NCI-H460 (cell line): Measurements from ENCODE around the gene TAGLN2. TPM values are rescaled to one million over a fixed set of nuclear protein-coding genes. Genes with fewer than 3 reads are reported as not detected.

Experiments
- DNase-seq: peaks from one replicate; pipeline ENCODE4 v3.0.0-alpha.2; 2016; ENCODE audit warnings: low read depth; ENCODE audit errors: extremely low read depth
- polyA plus RNA-seq: library from polyadenylated mRNA; depleted of rRNA; stranded (reverse); fragments of >200 nt; gene quantifications from 2 replicates; pipeline ENCODE4 v1.2.3, GENCODE V29; 2014; cell fraction: nucleus; rRNA removed
- total RNA-seq: library from RNA; depleted of rRNA; stranded (reverse); fragments of >200 nt; shearing (Covaris generic); gene quantifications from 2 replicates; pipeline ENCODE4 v1.2.3, GENCODE V29; 2014; rRNA removed

The TAGLN2 gene
- 137 and 138 TPM in 2 replicates for total RNA-seq
- 114 TPM in 2 replicates for polyA plus RNA-seq

- peak; percentile 83 for DNase-seq
Observed at GRCh38 chr1:159924791-159925718, at the start of gene TAGLN2. TAGLN2 (minus strand) TSS chr1:159925507; CDS start chr1:159920509, 4,998 bp downstream.

GRCh38 chr1:159974350-159974965, 49.2 kb upstream of the TAGLN2 start:
- DNase-seq: no peak

GRCh38 chr1:159973350-159973940, 48.1 kb upstream of the TAGLN2 start:
- DNase-seq: no peak

- DNase-seq: no peak
Observed at GRCh38 chr1:159972443-159973205, 47.3 kb upstream of the TAGLN2 start.

- no peak for DNase-seq
Observed at GRCh38 chr1:159970932-159971342, 45.6 kb upstream of the TAGLN2 start.

- no peak for DNase-seq
Observed at GRCh38 chr1:159968901-159969300, 43.6 kb upstream of the TAGLN2 start.

- no peak for DNase-seq
Observed at GRCh38 chr1:159965263-159965662, 40.0 kb upstream of the TAGLN2 start.

- DNase-seq: no peak
Observed at GRCh38 chr1:159964144-159964543, 38.8 kb upstream of the TAGLN2 start.

- no peak for DNase-seq
Observed at GRCh38 chr1:159962176-159962575, 36.9 kb upstream of the TAGLN2 start.

GRCh38 chr1:159961636-159962035, 36.3 kb upstream of the TAGLN2 start:
- no peak for DNase-seq

- DNase-seq: no peak
Observed at GRCh38 chr1:159960721-159961381, 35.5 kb upstream of the TAGLN2 start.

GRCh38 chr1:159959451-159959850, 34.1 kb upstream of the TAGLN2 start:
- no peak for DNase-seq

- DNase-seq: no peak
Observed at GRCh38 chr1:159958719-159959380, 33.5 kb upstream of the TAGLN2 start.

- no peak for DNase-seq
Observed at GRCh38 chr1:159957824-159958268, 32.5 kb upstream of the TAGLN2 start.

- DNase-seq: no peak
Observed at GRCh38 chr1:159955456-159955855, 30.1 kb upstream of the TAGLN2 start.

GRCh38 chr1:159953536-159954515, 28.5 kb upstream of the TAGLN2 start, which contains the start of gene SLAMF9:
SLAMF9 (minus strand) TSS chr1:159954237; CDS start chr1:159954137, 100 bp downstream.
- DNase-seq: no peak

GRCh38 chr1:159952932-159953331, 27.6 kb upstream of the TAGLN2 start:
- DNase-seq: no peak

- DNase-seq: no peak
Observed at GRCh38 chr1:159951551-159951950, 26.2 kb upstream of the TAGLN2 start.
